ENCODE measurements around the gene PNMA8C. TPM values are rescaled to one million over a fixed set of nuclear protein-coding genes. Genes with fewer than 3 reads are reported as not detected.

The PNMA8C gene
- total RNA-seq, 1 donor from 2014 or later: 0.98 TPM

DNA sequence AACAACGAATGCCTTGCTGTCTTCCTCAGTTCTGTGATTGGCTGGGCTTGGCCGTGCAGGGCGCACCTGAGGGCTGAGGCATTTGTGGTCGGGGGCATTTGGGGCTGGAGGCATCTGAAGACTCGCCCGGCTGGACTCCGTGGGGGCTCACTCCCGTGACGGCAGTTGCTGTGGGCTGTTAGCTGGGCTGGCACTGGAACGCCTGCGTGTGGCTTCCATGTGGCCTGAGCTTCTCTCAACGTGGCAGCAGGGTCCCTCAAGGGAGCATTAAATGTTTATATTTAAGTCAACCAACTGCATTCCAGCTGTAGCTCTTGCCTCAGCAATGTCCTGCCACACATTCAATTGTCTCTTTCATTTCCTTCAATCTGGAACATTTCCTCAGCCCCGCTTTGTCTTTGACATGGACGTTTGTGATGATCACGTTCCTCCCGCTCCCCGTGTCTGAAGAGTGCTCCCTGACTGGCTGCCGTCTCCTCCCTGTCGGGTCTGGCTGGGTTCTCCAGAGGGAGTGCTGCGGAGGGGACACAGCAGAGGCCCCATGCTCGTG, 36.4 kb downstream of the PNMA8C start:
- H3K27ac ChIP-seq (ENCODE audit: low read depth, low read length): no peak overlapping the region

DNA sequence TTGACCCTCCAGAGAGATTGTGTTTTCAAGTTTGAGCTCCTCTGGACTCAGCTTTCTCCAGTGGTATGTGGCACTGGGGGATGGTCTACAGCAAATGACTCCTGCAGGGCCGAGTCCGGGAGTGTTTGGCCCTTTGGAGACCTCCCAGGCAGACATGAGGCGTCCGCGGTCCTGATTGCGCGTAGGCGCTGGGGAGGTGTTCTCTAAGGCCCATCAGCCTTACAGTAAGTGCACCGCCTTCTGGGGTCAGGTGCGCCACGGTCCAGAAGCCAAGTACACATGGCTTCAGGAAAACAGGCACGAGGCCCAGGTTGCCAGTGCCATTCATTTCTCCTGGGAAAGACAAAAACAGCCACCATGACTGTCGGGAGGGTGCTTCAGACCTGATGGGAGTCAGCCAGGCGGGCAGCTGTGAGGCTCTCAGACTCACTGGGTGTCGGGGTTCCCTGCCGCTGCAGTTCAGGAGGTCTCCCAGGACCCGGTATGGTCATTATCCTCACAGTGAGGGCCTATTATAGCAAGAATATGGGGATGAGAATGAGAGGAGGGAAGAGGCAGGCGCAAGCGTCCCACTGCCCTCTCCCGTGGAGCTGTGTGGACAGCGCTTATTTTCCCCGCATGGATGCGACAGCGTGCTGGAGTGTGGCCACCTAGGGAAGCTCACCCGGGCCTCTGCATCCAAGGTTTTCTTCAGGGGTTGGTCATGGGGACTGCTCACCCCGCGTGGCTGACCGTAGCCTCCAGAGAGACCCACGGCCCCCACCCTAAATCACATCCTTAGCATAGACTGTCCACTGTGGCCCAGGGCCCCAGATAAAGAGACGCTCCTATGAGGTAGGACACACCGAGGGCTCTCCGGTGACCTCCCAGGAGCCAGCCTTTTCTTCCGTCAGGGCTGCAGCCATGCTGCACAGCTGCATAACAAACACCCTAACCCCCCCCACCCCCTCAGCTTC, 37.2 kb downstream of the PNMA8C start:
- Histone ChIP-seq H3K4me2 (ENCODE audit: low read length) (no peak overlapping the region), H3K27ac (ENCODE audit: low read depth, low read length) (no peak overlapping the region), H3K79me2 (ENCODE audit: insufficient read depth, low read length) (no peaks in the 10 kb centered on the region), H3K9me3 (ENCODE audit: insufficient read depth, low read depth, low read length) (peaks cover 5% of the 10 kb centered on the region), H4K20me1 (ENCODE audit: insufficient read depth, low read length) (no peaks in the 10 kb centered on the region), H3K9ac (ENCODE audit: low read length) (no peak overlapping the region), H3K36me3 (ENCODE audit: insufficient read depth, low read length) (peaks cover 13% of the 10 kb centered on the region), H3K4me3 (ENCODE audit: insufficient read depth, low read depth, low read length) (no peak overlapping the region), H3K27me3 (ENCODE audit: insufficient read depth, low read length) (no peaks in the 10 kb centered on the region), H2AFZ (ENCODE audit: low read depth, low read length) (no peak overlapping the region), H3K4me1 (ENCODE audit: insufficient read depth, low read length) (peaks cover 5% of the 10 kb centered on the region)
- peaks cover 6% of the 10 kb centered on the region for H3K4me1 Mint-ChIP-seq (ENCODE audit: low read depth, unreplicated experiment)
- H3K36me3 Mint-ChIP-seq (ENCODE audit: low read depth, unreplicated experiment): peaks cover 40% of the 10 kb centered on the region
- H3K27me3 Mint-ChIP-seq (ENCODE audit: low read depth, unreplicated experiment): no peaks in the 10 kb centered on the region
- DNase-seq (ENCODE audit: low read depth) (no peak), FAIRE-seq (no peak)
- no peak overlapping the region for H3K4me3 Mint-ChIP-seq (ENCODE audit: unreplicated experiment)
- no peak overlapping the region for H3K27ac Mint-ChIP-seq (ENCODE audit: unreplicated experiment)
- no peaks in the 10 kb centered on the region for H3K9me3 Mint-ChIP-seq (ENCODE audit: unreplicated experiment)
- TF ChIP-seq, protein P1, sequence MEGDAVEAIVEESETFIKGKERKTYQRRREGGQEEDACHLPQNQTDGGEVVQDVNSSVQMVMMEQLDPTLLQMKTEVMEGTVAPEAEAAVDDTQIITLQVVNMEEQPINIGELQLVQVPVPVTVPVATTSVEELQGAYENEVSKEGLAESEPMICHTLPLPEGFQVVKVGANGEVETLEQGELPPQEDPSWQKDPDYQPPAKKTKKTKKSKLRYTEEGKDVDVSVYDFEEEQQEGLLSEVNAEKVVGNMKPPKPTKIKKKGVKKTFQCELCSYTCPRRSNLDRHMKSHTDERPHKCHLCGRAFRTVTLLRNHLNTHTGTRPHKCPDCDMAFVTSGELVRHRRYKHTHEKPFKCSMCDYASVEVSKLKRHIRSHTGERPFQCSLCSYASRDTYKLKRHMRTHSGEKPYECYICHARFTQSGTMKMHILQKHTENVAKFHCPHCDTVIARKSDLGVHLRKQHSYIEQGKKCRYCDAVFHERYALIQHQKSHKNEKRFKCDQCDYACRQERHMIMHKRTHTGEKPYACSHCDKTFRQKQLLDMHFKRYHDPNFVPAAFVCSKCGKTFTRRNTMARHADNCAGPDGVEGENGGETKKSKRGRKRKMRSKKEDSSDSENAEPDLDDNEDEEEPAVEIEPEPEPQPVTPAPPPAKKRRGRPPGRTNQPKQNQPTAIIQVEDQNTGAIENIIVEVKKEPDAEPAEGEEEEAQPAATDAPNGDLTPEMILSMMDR (IDR thresholded peaks at IDR 0.05; ENCODE audit: insufficient read depth, low read depth, low read length): no peak
- no peak for TF ChIP-seq EZH2 (IDR thresholded peaks at IDR 0.05; ENCODE audit: insufficient read depth, low read length)

More for the DNA sequence above, 36.4 kb downstream of the PNMA8C start:
- Mint-ChIP-seq H3K27ac (ENCODE audit: unreplicated experiment) (peak overlapping the region; percentile 49), H3K27me3 (ENCODE audit: low read depth, unreplicated experiment) (no peaks in the 10 kb centered on the region), H3K36me3 (ENCODE audit: low read depth, unreplicated experiment) (peaks cover 36% of the 10 kb centered on the region), H3K4me3 (ENCODE audit: unreplicated experiment) (no peak overlapping the region), H3K9me3 (ENCODE audit: unreplicated experiment) (no peaks in the 10 kb centered on the region), H3K4me1 (ENCODE audit: low read depth, unreplicated experiment) (peaks cover 6% of the 10 kb centered on the region)
- DNase-seq (ENCODE audit: low read depth): peak; percentile 25
- Histone ChIP-seq H3K36me3 (ENCODE audit: insufficient read depth, low read length) (peaks cover 11% of the 10 kb centered on the region), H3K9ac (ENCODE audit: low read length) (no peak overlapping the region), H3K4me3 (ENCODE audit: insufficient read depth, low read depth, low read length) (no peak overlapping the region), H2AFZ (ENCODE audit: low read depth, low read length) (no peak overlapping the region), H3K4me2 (ENCODE audit: low read length) (no peak overlapping the region), H3K27me3 (ENCODE audit: insufficient read depth, low read length) (no peaks in the 10 kb centered on the region), H3K79me2 (ENCODE audit: insufficient read depth, low read length) (no peaks in the 10 kb centered on the region), H3K9me3 (ENCODE audit: insufficient read depth, low read depth, low read length) (peaks cover 5% of the 10 kb centered on the region), H3K4me1 (ENCODE audit: insufficient read depth, low read length) (peaks cover 5% of the 10 kb centered on the region), H4K20me1 (ENCODE audit: insufficient read depth, low read length) (no peaks in the 10 kb centered on the region)
- FAIRE-seq: no peak
- TF ChIP-seq, protein P1 (IDR thresholded peaks at IDR 0.05; ENCODE audit: insufficient read depth, low read depth, low read length): no peak
- no peak for TF ChIP-seq EZH2 (IDR thresholded peaks at IDR 0.05; ENCODE audit: insufficient read depth, low read length)

Measured in astrocyte (in vitro differentiated cells and primary cell).